ENCODE data around the gene OGG1.

GRCh38 chr3:9749296-9749644 is 482 bp upstream of the OGG1 start:
- no peak for TF ChIP-seq TAF1 (IDR thresholded peaks at IDR 0.05; ENCODE audit: low read depth)
- TF ChIP-seq CTCF (IDR thresholded peaks at IDR 0.05; ENCODE audit: poor library complexity, severe bottlenecking) = no peak
- TF ChIP-seq RAD21 (conservative IDR thresholded peaks at IDR 0.05) = no peak
- TF ChIP-seq MXI1 (conservative IDR thresholded peaks at IDR 0.05; ENCODE audit: poor library complexity, severe bottlenecking) = no peak
- TF ChIP-seq EZH2 (IDR thresholded peaks at IDR 0.05; ENCODE audit: borderline replicate concordance, insufficient read depth, low read length, poor library complexity, severe bottlenecking) = no peak
- no peak for TF ChIP-seq EP300 (conservative IDR thresholded peaks at IDR 0.05; ENCODE audit: poor library complexity, severe bottlenecking)
- no peak for TF ChIP-seq POLR2AphosphoS5 (IDR thresholded peaks at IDR 0.05)
- no peak for TF ChIP-seq SMC3 (conservative IDR thresholded peaks at IDR 0.05; ENCODE audit: poor library complexity)
